Naive thymus-derived CD4-positive, alpha-beta T cell (primary cell): ENCODE data around the gene CRY1. TPM values are rescaled to one million over a fixed set of nuclear protein-coding genes. Genes with fewer than 3 reads are reported as not detected.
A peak's percentile ranks its signal among the peaks of the same experiment; 100 is the strongest.

Source experiments
- ATAC-seq: fragments of 150-1000 bp; cut with Tn5 transposase; 2 replicates; pipeline ENCODE4 v1.10.0; 2021; ENCODE audit warnings: mild to moderate bottlenecking, moderate library complexity
- CTCF ChIA-PET: fragments of 350-600 bp; sonication (Branson Sonifier 250); formaldehyde crosslinking; loops from one replicate; lab custom pipeline; 2021; ENCODE audit warnings: antibody characterized with exemption; lab: Charles Lee
- POLR2A ChIA-PET: fragments of 350-600 bp; sonication (Branson Sonifier 250); formaldehyde crosslinking; loops from one replicate; lab custom pipeline; 2021; ENCODE audit warnings: antibody characterized with exemption, inconsistent platforms; lab: Charles Lee
- DNase-seq, 9 donors: peaks; one replicate each; pipeline versions ENCODE4 v3.0.0 to v3.0.0-alpha.2; 2020 to 2022; ENCODE audit warnings: mixed read lengths in 1 of 9
- H3K27ac ChIP-seq: one replicate; pipeline ENCODE4 v1.7.0; 2013; ENCODE audit warnings: mild to moderate bottlenecking, low read depth, low read length, moderate library complexity
- H3K27me3 ChIP-seq, 2 donors: one replicate each; pipeline ENCODE4 v1.7.0; 2013; ENCODE audit warnings: low read length in 2 of 2, mild to moderate bottlenecking in 2 of 2, moderate library complexity in 2 of 2; ENCODE audit not compliant: control insufficient read depth in 2 of 2, insufficient read depth in 2 of 2
- H3K36me3 ChIP-seq, 3 experiments: 1 replicate in 2 of 3; 2 replicates in 1 of 3; pipeline ENCODE4 v1.7.0; 2013; ENCODE audit warnings: low read length in 3 of 3, mild to moderate bottlenecking in 3 of 3, moderate library complexity in 1 of 3; ENCODE audit not compliant: insufficient read depth in 3 of 3, control insufficient read depth in 2 of 3
- H3K4me1 ChIP-seq, 2 donors: one replicate each; pipeline ENCODE4 v1.7.0; 2013; ENCODE audit warnings: low read length in 2 of 2, mild to moderate bottlenecking in 2 of 2, moderate library complexity in 1 of 2; ENCODE audit not compliant: control insufficient read depth in 2 of 2, insufficient read depth in 2 of 2
- H3K4me3 ChIP-seq: 2 replicates; pipeline ENCODE4 v1.7.0; 2013; ENCODE audit warnings: mild to moderate bottlenecking, low read length
- H3K9me3 ChIP-seq, 3 experiments: 1 replicate in 2 of 3; 2 replicates in 1 of 3; pipeline ENCODE4 v1.7.0; 2013; ENCODE audit warnings: low read length in 3 of 3; ENCODE audit not compliant: control insufficient read depth in 2 of 3
- H3K27ac Mint-ChIP-seq, 9 donors: one replicate each; pipeline ENCODE4 v1.8.0; 2020 to 2022; ENCODE audit warnings: mixed read lengths in 9 of 9, mild to moderate bottlenecking in 8 of 9, moderate library complexity in 5 of 9, inconsistent platforms in 2 of 9
- H3K27me3 Mint-ChIP-seq, 5 donors: one replicate each; pipeline ENCODE4 v1.8.0; 2021 to 2022; ENCODE audit warnings: mixed read lengths in 5 of 5, mild to moderate bottlenecking in 1 of 5
- H3K36me3 Mint-ChIP-seq, 5 donors: one replicate each; pipeline ENCODE4 v1.8.0; 2020 to 2022; ENCODE audit warnings: mixed read lengths in 5 of 5, mild to moderate bottlenecking in 3 of 5, inconsistent platforms in 1 of 5
- H3K4me1 Mint-ChIP-seq, 7 donors: one replicate each; pipeline ENCODE4 v1.8.0; 2020 to 2022; ENCODE audit warnings: mixed read lengths in 7 of 7, mild to moderate bottlenecking in 3 of 7, inconsistent platforms in 1 of 7
- H3K4me3 Mint-ChIP-seq, 10 donors: one replicate each; pipeline ENCODE4 v1.8.0; 2020 to 2022; ENCODE audit warnings: mild to moderate bottlenecking in 10 of 10, mixed read lengths in 10 of 10, moderate library complexity in 6 of 10, inconsistent platforms in 2 of 10
- H3K9me3 Mint-ChIP-seq, 11 donors: one replicate each; pipeline ENCODE4 v1.8.0; 2020 to 2022; ENCODE audit warnings: mixed read lengths in 11 of 11, mild to moderate bottlenecking in 4 of 11, inconsistent platforms in 1 of 11, moderate library complexity in 1 of 11
- intact Hi-C, 2 donors: fragments of 100-400 bp; cut with micrococcal nuclease; formaldehyde crosslinking; loops; one replicate each; pipeline ENCODE4 v1.15.1; 2023
- polyA plus RNA-seq, 2 donors: library from polyadenylated mRNA; unstranded; fragments of 300-500 nt; fragmentation: Illumina TruSeq; gene quantifications; one replicate each; pipeline ENCODE4 v1.2.3, GENCODE V29; 2021
- total RNA-seq, 6 experiments: library from RNA in 5 of 6; stranded (reverse) in 5 of 6; gene quantifications; 1 replicate in 5 of 6; 2 replicates in 1 of 6; pipeline ENCODE4 v1.2.3 and lab custom pipeline; 2021 to 2026

CRY1 gene
- total and polyA plus RNA-seq, 7 experiments from 2014 or later: 8.0 to 58.4 (median 32.3) TPM

- Histone ChIP-seq H3K27ac (peak overlapping the region; percentile 99), H3K9me3 (no peaks in the 10 kb centered on the region), H3K36me3 (peaks cover 0 to 7% (median 0%) of the 10 kb centered on the region in 3 experiments), H3K4me1 (peaks cover 16 to 18% of the 10 kb centered on the region in 2 donors), H3K27me3 (no peaks in the 10 kb centered on the region), H3K4me3 (peak overlapping the region; percentile 85)
- intact Hi-C loops: loop anchor here (5.0 to 10.0 kb wide), 5 partner anchors 82 to 1989 kb away; partner anchors contain the start of genes CKAP4 (in 2 of the 2), ISCU (in 1 of the 2), SART3 (in 1 of the 2) and SELPLG (in 1 of the 2)
- Mint-ChIP-seq H3K4me1 (peaks cover 5 to 15% (median 8%) of the 10 kb centered on the region in 7 donors), H3K9me3 (peaks cover 0 to 5% (median 0%) of the 10 kb centered on the region in 11 donors), H3K4me3 (no peak overlapping the region), H3K27ac (no peak overlapping the region), H3K27me3 (peaks cover 0 to 11% (median 5%) of the 10 kb centered on the region in 5 donors), H3K36me3 (no peaks in the 10 kb centered on the region)
- ChIA-PET CTCF (interaction anchor here (0.6 to 1.2 kb wide), 2 partner anchors 10 to 35 kb away, joined by 4 to 10 read pairs; no protein-coding TSS in a partner anchor), POLR2A (interaction anchor here (0.6 to 3.1 kb wide), 6 partner anchors 9 to 746 kb away, joined by 3 to 16 read pairs (median 3); partner anchors contain the start of gene TMEM263)
- DNase-seq (no peak), ATAC-seq (no peak)
Observed at GRCh38 chr12:107094183-107094448, 767 bp upstream of the CRY1 start.

- Mint-ChIP-seq H3K27me3 (peaks cover 0 to 8% (median 4%) of the 10 kb centered on the region in 5 donors), H3K36me3 (peaks cover 0 to 8% (median 4%) of the 10 kb centered on the region in 5 donors), H3K4me1 (peaks cover 7 to 24% (median 17%) of the 10 kb centered on the region in 7 donors), H3K4me3 (no peak overlapping the region), H3K27ac (no peak overlapping the region), H3K9me3 (peaks cover 0 to 5% (median 0%) of the 10 kb centered on the region in 11 donors)
- Histone ChIP-seq H3K4me3 (peak overlapping the region; percentile 85), H3K9me3 (no peaks in the 10 kb centered on the region), H3K27ac (peak overlapping the region; percentile 99), H3K36me3 (peaks cover 0 to 7% (median 0%) of the 10 kb centered on the region in 3 experiments), H3K27me3 (no peaks in the 10 kb centered on the region), H3K4me1 (peaks cover 16 to 18% of the 10 kb centered on the region in 2 donors)
- CTCF ChIA-PET: interaction anchor here (0.6 to 5.9 kb wide), 4 partner anchors 12 to 150 kb away, joined by 3 to 53 read pairs (median 7); no protein-coding TSS in a partner anchor
- DNase-seq (peak in 3 of 9 donors; percentile 58 to 81 (median 77)), ATAC-seq (peak; percentile 54)
- POLR2A ChIA-PET: interaction anchor here (0.6 to 3.1 kb wide), 5 partner anchors 132 to 791 kb away, joined by 3 to 16 read pairs (median 5); partner anchors contain the start of genes TCP11L2 and TMEM263
- intact Hi-C loops: loop anchor here (1.0 to 10.0 kb wide), 28 partner anchors 11 to 1988 kb away; partner anchors contain the start of genes CKAP4 (in 2 of the 2), POLR3B (in 2 of the 2), PRDM4 (in 2 of the 2) and PWP1 (in 2 of the 2)
Observed at GRCh38 chr12:107092669-107093416, 506 bp downstream of the CRY1 start.

DNA sequence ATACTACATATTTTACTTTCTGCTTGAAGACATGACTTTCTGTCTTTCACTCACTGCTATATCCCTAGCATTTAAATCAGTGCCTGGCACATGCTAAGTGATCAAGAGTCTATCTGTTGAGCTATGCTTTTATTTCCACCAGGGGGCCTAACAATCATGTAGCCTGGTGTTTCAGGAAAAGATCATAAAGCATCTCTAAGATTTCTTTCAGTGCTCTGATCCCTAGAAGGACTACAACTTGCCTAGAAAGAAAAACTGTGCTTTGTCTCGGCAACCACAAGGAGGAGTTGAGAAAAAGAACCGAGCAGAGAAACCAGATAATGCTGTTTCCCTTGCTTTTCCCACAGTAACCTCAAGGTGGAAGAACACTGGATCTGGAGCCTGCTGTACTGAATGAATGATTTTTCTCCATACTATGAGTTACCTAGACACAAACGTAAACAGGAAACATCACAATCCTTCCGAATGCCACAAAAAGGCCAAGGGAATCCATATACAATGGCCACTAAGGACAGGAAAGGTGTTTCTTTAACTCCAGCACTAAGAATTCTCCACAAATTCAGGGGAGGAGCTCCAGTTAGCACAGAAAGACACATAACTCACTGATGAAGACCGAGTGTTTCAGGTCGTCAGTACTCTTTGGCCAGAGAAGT lies 1.2 kb downstream of the CRY1 start:
- Mint-ChIP-seq H3K4me3 (no peak overlapping the region), H3K4me1 (peaks cover 9 to 29% (median 23%) of the 10 kb centered on the region in 7 donors), H3K27me3 (peaks cover 0 to under 1% (median 0%) of the 10 kb centered on the region in 5 donors), H3K27ac (no peak overlapping the region), H3K9me3 (peaks cover 0 to 5% (median 0%) of the 10 kb centered on the region in 11 donors), H3K36me3 (peaks cover 0 to 13% (median 9%) of the 10 kb centered on the region in 5 donors)
- H3K4me3 ChIP-seq: peak overlapping the region; percentile 85
- DNase-seq: peak in 7 of 9 donors; percentile 52 to 71 (median 60)
- intact Hi-C loops: loop anchor here (1.0 to 10.0 kb wide), 16 partner anchors 12 to 1987 kb away; partner anchors contain the start of genes CKAP4 (in 2 of the 2), ISCU (in 1 of the 2), PRDM4 (in 1 of the 2) and RIC8B (in 1 of the 2)
- H3K36me3 ChIP-seq: peaks cover 0 to 7% (median 0%) of the 10 kb centered on the region in 3 experiments
- H3K9me3 ChIP-seq: no peaks in the 10 kb centered on the region
- H3K4me1 ChIP-seq: peaks cover 16 to 18% of the 10 kb centered on the region in 2 donors
- ATAC-seq: peak; percentile 23
- H3K27ac ChIP-seq: peak overlapping the region; percentile 99
- POLR2A ChIA-PET: interaction anchor here (0.7 to 3.1 kb wide), 5 partner anchors 11 to 790 kb away, joined by 3 to 16 read pairs (median 3); partner anchors contain the start of genes TCP11L2 and TMEM263
- H3K27me3 ChIP-seq: no peaks in the 10 kb centered on the region
- CTCF ChIA-PET: interaction anchor here (0.5 to 5.9 kb wide), 6 partner anchors 8 to 325 kb away, joined by 3 to 53 read pairs (median 4); no protein-coding TSS in a partner anchor

GRCh38 chr12:107091381-107091780 lies 2.0 kb downstream of the CRY1 start:
- H3K27me3 ChIP-seq: no peaks in the 10 kb centered on the region
- no peaks in the 10 kb centered on the region for H3K9me3 ChIP-seq
- intact Hi-C loops: loop anchor here (5.0 to 10.0 kb wide), 5 partner anchors 79 to 1987 kb away; partner anchors contain the start of genes CKAP4 (in 2 of the 2), ISCU (in 1 of the 2), SART3 (in 1 of the 2) and SELPLG (in 1 of the 2)
- H3K36me3 ChIP-seq: peaks cover 0 to 7% (median 0%) of the 10 kb centered on the region in 3 experiments
- POLR2A ChIA-PET: interaction anchor here (0.7 to 3.1 kb wide), 3 partner anchors 11 to 229 kb away, joined by 3 to 16 read pairs (median 11); partner anchors contain the start of gene TMEM263
- ATAC-seq: no peak
- no peak overlapping the region for H3K4me3 ChIP-seq
- no peak overlapping the region for H3K27ac ChIP-seq
- H3K27ac Mint-ChIP-seq: no peak overlapping the region
- no peak overlapping the region for H3K4me3 Mint-ChIP-seq
- no peak for DNase-seq
- peaks cover 16 to 18% of the 10 kb centered on the region in 2 donors for H3K4me1 ChIP-seq
- no peaks in the 10 kb centered on the region for H3K27me3 Mint-ChIP-seq
- CTCF ChIA-PET: interaction anchor here (0.5 to 5.9 kb wide), 3 partner anchors 9 to 14 kb away, joined by 3 to 53 read pairs (median 4); no protein-coding TSS in a partner anchor
- H3K9me3 Mint-ChIP-seq: peaks cover 0 to 5% (median 0%) of the 10 kb centered on the region in 11 donors
- H3K4me1 Mint-ChIP-seq: peaks cover 13 to 36% (median 30%) of the 10 kb centered on the region in 7 donors
- H3K36me3 Mint-ChIP-seq: peaks cover 0 to 19% (median 16%) of the 10 kb centered on the region in 5 donors

DNA sequence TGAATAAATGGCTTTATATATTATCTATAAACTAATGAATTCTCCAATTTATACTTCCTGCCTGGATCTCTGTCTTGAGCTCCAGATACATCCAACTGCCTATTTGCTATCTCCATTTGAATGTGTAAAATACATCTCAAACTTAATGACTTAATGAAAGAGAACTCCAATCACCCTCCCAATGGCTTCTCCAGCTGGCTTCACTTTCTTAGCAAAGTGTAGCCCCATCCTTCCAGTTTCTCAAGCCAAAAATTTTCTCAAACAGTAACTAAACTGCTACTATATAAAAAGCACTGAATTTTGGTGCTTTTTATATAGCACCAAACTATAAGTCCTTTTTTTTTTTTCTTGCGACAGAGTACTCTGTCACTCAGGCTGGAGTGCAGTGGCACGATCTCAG lies 2.6 kb downstream of the CRY1 start:
- Mint-ChIP-seq H3K27ac (no peak overlapping the region), H3K9me3 (peaks cover 0 to 4% (median 0%) of the 10 kb centered on the region in 11 donors), H3K27me3 (no peaks in the 10 kb centered on the region), H3K4me3 (no peak overlapping the region), H3K36me3 (peaks cover 0 to 23% (median 20%) of the 10 kb centered on the region in 5 donors), H3K4me1 (peaks cover 13 to 38% (median 31%) of the 10 kb centered on the region in 7 donors)
- H3K27me3 ChIP-seq: no peaks in the 10 kb centered on the region
- peaks cover 16 to 18% of the 10 kb centered on the region in 2 donors for H3K4me1 ChIP-seq
- no peak overlapping the region for H3K27ac ChIP-seq
- ATAC-seq: no peak
- ChIA-PET CTCF (interaction anchor here (0.6 to 5.9 kb wide), 3 partner anchors 14 to 136 kb away, joined by 3 to 53 read pairs (median 3); no protein-coding TSS in a partner anchor), POLR2A (no interaction called here)
- no peaks in the 10 kb centered on the region for H3K9me3 ChIP-seq
- no peak for DNase-seq
- intact Hi-C loops: loop anchor here (5.0 to 10.0 kb wide), 5 partner anchors 78 to 1986 kb away; partner anchors contain the start of genes CKAP4 (in 2 of the 2), ISCU (in 1 of the 2), SART3 (in 1 of the 2) and SELPLG (in 1 of the 2)
- H3K36me3 ChIP-seq: peaks cover 0 to 7% (median 0%) of the 10 kb centered on the region in 3 experiments
- H3K4me3 ChIP-seq: no peak overlapping the region
